ENCODE results near the gene LRRC70.

Gene LRRC70

DNA sequence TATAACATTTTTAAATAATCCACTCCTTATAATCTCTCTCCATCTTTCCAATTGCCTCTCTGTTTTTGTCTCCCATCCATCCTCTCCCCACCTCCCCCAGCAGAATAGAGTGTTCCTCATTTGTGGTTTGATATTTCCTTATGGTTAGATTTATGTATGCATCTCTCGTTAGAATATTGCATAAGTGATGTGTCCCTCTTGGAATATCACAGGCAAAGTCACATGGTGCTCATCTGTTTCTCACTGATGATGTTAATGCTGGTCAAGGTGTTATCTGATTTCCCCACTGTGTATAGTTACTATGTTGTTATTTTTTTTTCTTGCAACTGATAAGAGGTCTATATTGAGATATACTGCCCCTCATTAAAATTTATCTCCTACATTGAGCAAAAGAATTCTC lies 3.1 kb upstream of the LRRC70 start:
- DNase-seq (ENCODE audit: low spot score), result no peak

DNA sequence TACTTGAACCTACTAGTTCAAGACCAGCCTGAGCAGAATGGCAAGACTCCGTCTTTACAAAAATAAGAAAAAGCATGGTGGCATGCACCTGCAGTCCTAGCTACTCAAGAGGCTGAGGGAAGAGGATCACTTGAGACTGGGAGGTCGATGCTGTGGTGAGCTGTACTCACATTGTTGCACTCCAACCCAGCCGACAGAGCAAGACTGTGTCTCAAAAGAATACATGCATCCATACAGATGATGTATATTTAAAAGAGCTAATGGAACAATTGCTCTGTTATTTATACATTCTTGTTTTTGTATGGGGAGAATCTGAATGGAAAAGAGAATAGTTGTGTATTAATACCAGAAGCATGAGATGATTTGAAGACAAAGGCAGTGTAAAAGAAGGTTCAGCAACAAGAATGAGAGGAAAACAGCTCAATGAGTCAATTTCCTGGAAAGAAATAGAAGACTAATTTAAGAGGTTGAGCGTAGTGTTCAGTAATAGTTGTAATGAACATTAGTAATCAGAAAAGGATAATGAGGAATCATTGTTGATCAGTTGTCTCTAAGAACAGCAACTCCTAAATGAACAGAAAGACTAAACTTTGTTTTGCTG lies 1.9 kb upstream of the LRRC70 start:
- DNase-seq (ENCODE audit: low spot score), result peak; percentile 34

DNA sequence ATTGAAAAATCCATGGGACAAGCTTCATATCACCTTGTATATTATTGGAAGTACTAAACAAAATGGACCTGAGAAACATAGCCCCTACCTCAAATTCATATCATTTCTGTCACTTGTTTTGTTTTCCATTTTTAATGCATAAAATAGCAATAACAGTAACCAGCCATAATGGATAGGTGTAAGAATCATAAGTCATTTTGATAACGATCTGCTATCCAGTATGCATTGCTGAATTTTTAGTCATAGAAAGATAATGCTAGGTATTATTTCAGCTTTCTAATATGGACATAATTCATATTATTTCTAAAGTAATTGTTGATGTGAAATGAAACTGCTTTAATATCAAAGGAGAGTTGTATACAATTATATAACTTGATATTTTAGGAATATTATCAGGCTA lies 1.1 kb upstream of the LRRC70 start:
- no peak for DNase-seq (ENCODE audit: low spot score)

DNA sequence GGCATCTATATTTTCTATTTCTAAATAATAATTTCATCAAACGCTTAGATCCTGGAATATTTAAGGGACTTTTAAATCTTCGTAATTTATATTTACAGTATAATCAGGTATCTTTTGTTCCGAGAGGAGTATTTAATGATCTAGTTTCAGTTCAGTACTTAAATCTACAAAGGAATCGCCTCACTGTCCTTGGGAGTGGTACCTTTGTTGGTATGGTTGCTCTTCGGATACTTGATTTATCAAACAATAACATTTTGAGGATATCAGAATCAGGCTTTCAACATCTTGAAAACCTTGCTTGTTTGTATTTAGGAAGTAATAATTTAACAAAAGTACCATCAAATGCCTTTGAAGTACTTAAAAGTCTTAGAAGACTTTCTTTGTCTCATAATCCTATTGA lies 1.1 kb downstream of the LRRC70 start:
- DNase-seq (ENCODE audit: low spot score), result no peak

DNA sequence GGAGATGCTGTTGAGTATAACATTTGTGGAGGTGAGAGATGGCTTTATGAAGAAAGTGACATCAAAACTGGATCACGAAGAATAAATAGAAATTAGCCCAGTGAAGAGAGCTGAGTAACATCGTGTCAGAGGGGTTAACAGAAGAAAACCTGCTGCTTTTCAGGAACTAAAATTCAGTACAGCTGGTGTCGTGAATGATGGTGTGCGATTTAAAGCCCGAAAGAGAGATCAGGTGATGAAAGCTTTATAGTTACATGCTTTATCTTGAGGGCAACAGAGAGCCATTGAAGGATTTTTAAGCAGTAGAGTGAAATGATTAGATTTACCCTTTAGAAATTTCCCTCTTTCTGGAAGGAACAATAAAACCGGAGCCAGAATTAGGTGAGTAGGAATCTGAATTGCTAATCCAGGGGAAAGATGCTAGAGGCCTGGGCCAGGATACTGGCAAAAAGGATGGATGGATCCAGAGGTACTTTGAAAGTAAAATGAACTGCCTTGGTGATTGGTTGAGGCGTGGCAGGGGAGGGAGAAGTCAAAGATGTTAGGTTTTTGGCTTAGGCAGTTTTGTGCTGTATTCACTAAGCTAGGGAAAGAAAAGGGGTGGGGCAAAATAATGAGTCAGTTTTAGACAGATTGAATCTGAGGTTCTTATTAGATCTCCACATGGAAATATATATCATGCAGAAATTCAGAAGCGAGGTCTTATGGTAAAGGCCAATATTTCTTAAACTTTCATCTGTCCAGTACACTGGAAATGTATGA lies 3.4 kb downstream of the LRRC70 start:
- DNase-seq (ENCODE audit: low spot score), result no peak

DNA sequence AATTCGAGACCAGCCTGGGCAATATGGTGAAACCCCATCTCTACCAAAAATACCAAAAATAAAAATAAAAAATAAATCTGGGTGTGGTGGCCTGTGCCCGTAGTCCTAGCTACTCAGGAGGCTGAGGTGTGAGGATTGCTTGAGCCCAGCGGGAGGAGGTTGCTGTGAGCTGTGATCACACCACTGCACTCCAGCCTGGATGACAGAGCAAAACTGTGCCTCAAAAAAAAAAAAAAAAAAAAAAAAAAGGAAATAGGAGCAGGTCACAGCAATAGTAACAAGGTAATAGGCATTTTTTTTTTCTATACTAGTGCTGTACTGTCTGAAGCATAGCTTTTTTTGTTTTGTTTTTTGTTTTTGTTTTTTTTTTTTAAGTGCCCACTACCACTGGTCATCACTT lies 5.8 kb downstream of the LRRC70 start:
- DNase-seq (ENCODE audit: low spot score), result no peak

DNA sequence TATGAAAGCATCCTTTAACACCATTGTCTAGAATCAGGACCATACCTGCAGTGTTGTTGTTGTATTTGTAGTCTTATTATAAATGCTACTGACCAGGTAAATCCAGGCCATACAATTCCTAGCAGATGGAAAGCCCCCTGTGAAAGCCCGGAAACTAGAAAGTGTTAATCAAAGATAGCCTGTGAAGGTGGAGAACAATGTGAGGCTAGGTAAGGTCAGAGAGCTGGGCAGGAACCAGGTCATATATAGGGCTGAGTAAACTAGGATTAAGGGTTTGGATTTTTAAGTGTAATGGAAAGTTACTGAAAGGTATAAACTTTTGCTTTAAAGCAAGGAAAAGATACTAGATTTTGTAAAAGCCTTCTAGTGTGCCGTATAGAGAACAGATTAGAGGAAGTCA lies 6.7 kb downstream of the LRRC70 start:
- no peak for DNase-seq (ENCODE audit: low spot score)

DNA sequence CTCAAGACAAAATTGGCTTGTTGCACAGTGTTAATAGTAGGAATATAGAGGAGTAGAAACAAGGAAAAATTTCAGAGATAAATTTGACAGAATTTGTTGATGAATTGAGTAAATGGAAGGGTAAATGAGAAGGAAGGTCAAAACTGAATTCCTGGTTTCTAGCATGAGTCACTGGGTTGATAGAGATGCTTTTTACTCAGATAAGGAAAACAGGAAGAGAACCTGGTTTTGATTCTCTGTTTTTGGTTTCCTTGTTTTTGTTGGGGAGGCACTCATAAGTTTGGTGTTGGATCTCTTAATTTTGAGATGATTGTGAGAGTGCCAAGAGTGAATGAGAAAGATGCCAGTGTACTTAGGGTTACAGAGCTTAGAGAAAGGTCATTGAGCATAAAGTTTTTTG lies 7.1 kb downstream of the LRRC70 start:
- DNase-seq (ENCODE audit: low spot score), result no peak

DNA sequence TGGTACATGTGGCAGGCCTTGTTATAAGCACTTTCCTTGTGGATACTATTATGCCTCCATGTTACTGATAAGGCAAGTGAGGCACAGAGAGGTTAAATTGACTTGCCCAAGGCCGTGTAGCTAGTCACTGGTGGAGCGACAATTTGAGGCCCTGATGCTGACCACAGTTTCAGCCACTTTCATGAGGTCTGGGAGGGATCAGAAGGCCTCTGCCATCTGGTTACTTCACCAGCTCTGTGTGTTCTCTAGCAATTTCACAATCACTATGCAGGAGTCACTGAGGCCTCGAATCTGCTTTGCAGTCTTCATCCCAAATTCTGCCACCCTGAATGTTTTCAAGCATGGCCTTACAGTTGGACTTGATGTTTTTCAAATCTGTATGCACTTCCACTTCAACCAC lies 9.1 kb downstream of the LRRC70 start:
- DNase-seq (ENCODE audit: low spot score), result no peak

DNA sequence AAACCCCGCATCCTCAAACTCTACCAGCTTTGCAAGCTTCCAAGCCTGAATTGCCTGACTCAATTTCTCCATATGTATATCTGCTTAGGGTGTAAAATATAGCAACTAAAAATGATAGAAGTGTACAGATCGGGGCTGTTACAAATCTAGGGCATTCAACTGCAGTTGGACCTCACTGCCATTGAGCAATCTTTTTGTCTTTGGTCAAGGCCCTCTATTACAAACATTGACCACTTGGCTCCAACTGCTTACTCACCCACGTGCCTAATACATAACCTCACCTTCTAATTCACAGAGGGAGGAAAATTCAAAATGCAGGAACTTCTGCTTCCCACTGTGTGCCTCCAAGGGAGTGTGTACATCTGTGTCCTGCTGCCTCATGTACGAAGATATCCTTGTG lies 10.0 kb downstream of the LRRC70 start:
- no peak for DNase-seq (ENCODE audit: low spot score)

DNA sequence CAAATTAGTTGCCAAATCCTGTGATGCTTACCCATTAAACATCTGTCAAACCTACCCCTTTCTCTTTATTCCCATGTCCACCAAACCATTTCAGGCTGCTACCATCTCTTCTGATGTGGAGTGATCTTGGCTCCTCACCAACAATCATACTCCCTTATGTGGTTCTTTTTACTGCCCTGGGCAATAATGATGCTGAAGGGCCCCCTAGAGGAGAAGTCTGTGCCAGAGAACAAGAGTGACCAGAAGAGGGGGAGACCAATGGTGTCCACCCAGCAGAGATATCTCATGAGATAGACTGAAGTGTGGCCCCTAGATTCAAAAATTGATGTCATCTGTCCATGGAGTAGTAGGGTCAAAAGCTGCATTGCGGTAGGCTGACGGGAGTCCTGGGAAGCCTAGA lies 10.9 kb downstream of the LRRC70 start:
- DNase-seq (ENCODE audit: low spot score), result no peak

DNA sequence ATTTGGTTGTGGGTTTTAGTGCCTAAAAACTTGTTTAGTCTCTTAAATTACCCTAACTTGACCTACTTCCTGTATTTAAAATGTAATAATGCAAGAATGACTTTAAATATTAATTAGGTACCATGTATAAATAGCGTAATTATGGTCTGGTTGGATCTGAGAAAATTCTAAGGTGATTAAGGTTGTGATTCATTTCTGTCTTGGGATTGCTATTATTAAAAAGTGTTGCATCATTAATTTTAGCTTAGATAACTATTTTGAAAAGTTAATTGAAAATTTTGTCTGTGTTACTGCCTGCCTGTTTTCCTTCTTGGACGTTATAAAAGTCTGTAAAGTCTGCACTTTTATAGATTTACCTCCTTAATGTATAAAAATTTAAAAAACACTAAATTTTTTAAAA lies 11.8 kb downstream of the LRRC70 start:
- no peak for DNase-seq (ENCODE audit: low spot score)

DNA sequence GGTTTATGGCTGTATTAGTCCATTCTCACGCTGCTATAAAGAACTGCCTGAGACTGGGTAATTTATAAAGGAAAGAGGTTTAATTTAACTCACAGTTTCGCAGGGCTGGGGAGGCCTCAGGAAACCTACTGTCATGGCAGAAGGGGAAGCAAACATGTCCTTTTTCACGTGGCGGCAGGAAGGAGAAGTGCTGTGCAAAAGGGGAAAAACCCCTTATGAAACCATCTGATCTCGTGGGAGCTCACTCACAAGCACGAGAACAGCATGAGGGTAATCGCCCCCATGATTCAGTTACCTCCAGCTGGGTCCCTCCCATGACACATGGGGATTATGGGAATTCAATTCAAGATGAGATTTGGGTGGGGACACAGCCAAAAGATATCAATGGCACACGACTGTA lies 13.9 kb downstream of the LRRC70 start:
- no peak for DNase-seq (ENCODE audit: low spot score)

DNA sequence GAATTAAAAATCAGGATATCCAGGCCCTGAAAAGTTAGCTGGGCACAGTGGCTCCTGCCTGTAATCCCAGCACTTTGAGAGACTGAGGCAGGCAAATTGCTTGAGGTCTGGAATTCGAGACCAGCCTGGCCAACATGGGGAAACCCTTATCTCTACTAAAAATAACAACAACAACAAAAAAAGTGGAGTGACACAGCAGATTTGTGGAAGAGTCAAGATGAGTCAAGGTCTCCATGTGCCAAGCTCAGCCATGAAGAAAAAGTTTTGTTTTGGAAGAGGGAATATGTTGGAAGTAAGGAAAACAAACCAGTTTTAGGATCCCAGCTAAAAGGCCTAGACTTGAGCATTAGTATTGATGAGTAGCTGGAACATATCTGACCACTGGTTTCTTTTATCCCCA lies 14.7 kb downstream of the LRRC70 start:
- DNase-seq (ENCODE audit: low spot score), result no peak

DNA sequence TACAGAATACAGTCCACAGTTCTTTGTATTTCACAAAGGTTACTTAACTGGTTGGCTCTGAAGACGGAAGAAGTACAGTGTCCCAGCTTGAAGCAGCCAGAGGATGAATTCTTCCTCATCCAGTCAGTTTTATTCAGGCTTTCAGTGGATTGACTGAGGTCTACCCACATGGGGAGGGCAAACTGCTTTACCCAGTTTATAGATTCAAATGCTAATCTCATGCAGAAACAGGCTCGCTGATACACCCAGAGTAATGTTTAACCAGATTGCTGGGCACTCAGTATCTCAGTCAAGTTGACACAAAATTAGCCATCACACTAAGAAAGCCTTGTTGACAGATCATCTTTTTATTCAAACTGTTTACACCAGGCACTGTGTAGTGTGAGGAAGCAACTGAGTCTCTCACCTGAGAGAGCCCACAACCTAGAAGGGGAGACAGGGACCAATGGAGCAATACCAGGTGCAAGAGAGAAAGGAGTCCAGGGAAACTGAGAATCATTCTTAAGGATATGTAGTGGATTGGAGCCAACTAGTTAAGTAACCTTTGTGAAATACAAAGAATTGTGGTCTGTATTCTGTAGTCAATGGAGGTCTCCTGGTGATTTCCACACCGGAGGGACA lies 15.9 kb downstream of the LRRC70 start:
- DNase-seq (ENCODE audit: low spot score), result no peak

DNA sequence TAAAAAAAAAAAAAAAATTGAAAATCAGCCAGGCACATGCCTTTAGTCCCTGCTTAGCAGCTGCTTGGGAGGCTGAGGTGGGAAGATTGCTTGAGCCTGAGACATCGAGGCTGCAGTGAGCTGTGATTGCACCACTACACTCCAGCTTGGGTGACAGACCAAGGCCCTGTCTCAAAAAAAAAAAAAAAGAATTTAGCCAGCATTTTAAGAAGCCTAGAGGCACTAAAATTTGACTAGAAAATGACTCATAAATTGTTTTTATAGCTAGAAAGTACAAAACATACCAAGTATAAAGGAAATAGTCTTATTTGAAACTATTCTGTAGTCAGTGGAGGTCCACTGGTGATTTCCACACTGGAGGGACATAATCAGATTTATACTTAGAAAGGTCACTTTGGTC lies 17.5 kb downstream of the LRRC70 start:
- no peak for DNase-seq (ENCODE audit: low spot score)

DNA sequence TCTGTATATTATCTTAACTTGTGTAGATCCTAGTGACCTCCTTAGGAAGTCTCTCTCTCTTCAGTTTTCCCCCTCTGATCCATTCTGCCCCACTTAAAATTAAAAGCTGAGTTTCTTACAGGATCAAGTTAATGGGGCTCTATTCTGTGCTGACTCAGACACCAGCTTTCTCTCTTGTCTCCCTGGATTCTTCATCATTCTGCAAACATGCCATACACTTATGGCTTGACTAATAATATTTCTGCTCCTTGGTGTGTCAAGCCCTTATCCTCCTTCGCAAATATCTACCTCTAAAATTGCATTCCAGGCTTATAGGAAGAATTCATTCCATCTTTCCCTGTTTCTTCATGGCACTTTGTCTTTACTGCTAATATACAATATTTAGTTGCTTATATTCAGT lies 18.1 kb downstream of the LRRC70 start:
- no peak for DNase-seq (ENCODE audit: low spot score)

DNA sequence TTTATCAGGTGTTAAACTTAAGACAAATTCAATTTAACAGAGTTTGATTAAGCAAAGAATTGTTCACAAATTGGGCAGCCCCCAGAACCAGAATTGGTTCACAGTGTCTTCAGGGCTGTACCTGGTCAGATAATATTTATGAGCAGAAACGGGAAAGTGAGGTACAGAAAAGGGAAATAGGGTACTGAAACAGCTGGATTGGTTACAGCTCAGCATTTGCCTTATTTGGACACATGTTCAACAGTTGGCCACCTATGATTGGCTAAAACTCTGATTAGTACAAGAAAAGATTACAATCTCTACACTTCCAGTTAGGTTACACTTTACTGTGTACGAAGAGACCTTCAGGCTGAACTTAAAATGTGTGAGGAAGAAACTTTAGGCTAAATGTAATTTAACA lies 18.7 kb downstream of the LRRC70 start:
- DNase-seq (ENCODE audit: low spot score), result no peak

DNA sequence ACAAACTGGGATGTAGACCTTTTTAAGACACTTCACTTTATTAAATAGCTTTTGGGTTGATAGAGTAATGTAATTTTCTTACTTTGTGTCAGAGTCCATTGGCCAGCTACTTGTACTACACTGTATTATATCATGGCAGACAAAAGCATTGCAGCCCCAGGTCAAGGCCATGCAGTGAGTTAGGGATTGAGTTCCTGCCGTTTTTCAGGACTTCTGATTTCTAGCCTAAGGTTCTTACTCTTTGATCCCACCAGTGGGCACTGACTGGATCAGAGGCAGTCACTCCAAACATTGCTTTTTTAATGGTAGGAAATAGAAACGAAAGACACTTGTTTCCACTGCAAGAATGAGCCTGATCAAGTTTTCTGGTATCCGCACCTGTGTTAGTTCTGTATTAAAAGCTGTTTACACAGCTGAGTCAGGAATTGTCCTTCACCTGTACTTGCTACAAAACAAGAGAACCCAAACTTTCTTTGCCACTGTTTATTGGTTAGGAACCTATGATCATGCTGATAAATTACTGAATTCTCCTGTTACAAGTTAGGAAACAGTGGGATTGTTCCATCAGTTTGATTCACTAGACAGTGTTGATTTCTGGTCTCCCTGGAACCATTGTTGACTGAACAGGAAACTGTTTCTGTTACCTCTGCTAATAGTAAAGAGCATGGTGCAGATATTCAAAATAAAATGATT lies 22.1 kb downstream of the LRRC70 start:
- no peak for DNase-seq (ENCODE audit: low spot score)

DNA sequence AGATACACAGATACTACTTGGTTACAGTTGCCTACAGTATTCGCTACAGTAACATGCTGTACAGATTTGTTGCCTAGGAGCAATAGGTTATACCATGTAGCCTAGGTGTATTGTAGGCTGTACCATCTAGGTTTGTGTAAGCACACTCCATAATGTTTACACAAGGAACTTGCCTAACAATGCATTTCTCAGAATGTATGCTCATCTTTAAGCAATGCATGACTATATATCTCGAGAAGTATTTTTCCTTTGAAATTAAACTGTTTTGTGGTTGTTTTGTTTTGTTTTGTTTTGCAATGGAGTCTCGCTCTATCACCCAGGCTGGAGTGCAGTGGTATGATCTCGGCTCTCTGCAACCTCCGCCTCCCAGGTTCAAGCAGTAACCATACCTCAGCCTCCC lies 25.3 kb downstream of the LRRC70 start:
- no peak for DNase-seq (ENCODE audit: low spot score)

DNA sequence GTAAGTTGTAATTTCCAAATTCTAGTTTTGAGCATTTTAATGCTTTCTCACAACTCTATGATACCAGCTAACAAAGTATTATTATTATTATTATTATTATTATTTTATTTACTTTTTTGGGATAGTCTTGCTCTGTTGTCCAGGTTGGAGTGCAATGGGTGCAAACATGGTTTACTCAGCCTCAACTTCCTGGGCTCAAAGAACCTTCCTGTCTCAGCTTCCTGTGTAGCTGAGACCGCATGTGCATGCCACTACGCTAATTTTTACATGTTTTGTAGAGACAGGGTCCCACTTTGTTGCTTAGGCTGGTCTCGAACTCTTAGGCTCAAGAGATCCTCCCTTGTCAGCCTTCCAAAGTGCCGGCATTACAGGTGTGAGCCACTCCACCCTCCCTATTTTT lies 27.0 kb downstream of the LRRC70 start:
- no peak for DNase-seq (ENCODE audit: low spot score)

DNA sequence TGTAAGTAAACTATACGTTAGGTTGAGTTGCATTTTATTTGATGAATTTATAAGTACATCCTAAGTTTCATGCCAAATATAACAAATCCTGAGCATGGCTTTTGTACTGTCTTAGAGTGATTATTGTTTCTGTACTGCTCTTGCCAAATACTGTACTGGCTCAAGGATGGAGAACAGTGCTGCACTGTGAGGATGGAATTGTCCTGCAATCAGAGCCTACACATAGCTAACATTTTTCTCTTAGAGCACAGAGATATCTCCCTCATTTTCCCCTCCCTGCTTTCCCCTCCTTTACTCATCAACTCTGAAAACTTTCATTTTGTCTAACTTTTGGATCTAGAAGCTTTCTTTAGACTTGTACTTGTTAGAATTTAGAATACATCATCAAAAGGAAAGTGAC lies 28.3 kb downstream of the LRRC70 start:
- DNase-seq (ENCODE audit: low spot score), result no peak

DNA sequence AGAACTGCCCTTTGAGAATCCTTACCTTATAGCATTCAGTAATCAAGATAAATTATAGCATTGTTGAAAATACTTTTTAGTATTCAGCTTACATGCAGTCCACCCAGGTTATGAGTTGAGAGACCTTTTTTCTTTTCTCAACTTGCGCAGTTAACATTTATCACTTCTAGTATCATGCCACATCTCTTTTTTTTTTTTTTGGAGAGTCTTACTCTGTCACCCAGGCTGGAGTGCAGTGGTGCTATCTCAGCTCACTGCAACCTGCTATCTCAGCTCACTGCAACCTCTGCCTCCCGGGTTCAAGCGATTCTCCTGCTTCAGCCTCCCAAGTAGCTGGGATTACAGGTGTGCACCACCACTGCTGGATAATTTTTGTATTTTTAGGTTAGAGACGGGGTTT lies 29.0 kb downstream of the LRRC70 start:
- no peak for DNase-seq (ENCODE audit: low spot score)

Measured in CD4-positive, alpha-beta T cell treated with Interleukin-15 for 4 hours (primary cell).